ENCODE measurements around the gene XPNPEP1. TPM values are rescaled to one million over a fixed set of nuclear protein-coding genes. Genes with fewer than 3 reads are reported as not detected.
"Not testable (repeated sequence)": the region's sequence is repeated elsewhere in the genome, so short reads cannot be mapped to it uniquely, and the experiment has no call there.

XPNPEP1 gene
- total RNA-seq, 4 donors from 2014 or later = 52.8 to 101 (median 77.6) TPM

DNA sequence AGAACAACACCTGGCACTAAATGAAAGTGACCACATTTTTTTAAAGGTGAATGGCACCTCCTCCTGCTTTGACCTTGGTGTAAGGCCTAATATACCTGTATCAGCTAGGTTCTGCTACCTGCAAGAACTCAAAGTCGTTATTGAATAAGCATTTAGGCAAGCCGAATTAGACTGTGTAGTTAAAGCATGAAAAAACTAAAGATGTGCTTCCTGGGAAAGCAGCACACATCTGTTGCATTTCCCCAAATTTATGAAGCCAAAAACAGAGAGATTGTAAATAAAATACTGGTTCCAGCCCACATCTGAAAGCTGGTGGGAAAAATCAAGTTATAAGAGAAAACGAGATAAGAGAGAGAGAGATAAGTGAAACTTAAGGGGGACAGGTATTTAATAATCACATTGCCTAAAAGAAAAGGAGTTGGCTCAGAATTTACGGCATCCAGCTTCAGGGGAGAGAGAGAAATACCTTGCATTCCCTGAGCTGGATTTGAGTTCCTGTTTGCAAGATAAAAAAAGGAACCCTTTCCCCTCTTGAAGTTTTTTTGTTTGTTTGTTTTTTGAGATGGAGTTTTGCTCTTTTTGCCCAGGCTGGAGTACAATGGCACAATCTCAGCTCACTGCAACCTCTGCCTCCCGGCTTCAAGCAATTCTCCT lies 1.8 kb upstream of the XPNPEP1 start:
- ATAC-seq (ENCODE audit: low FRiP score) = no peak
- DNase-seq (ENCODE audit: low spot score) = no peak
- TF ChIP-seq, protein P1, sequence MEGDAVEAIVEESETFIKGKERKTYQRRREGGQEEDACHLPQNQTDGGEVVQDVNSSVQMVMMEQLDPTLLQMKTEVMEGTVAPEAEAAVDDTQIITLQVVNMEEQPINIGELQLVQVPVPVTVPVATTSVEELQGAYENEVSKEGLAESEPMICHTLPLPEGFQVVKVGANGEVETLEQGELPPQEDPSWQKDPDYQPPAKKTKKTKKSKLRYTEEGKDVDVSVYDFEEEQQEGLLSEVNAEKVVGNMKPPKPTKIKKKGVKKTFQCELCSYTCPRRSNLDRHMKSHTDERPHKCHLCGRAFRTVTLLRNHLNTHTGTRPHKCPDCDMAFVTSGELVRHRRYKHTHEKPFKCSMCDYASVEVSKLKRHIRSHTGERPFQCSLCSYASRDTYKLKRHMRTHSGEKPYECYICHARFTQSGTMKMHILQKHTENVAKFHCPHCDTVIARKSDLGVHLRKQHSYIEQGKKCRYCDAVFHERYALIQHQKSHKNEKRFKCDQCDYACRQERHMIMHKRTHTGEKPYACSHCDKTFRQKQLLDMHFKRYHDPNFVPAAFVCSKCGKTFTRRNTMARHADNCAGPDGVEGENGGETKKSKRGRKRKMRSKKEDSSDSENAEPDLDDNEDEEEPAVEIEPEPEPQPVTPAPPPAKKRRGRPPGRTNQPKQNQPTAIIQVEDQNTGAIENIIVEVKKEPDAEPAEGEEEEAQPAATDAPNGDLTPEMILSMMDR (IDR thresholded peaks at IDR 0.05) = no peak

DNA sequence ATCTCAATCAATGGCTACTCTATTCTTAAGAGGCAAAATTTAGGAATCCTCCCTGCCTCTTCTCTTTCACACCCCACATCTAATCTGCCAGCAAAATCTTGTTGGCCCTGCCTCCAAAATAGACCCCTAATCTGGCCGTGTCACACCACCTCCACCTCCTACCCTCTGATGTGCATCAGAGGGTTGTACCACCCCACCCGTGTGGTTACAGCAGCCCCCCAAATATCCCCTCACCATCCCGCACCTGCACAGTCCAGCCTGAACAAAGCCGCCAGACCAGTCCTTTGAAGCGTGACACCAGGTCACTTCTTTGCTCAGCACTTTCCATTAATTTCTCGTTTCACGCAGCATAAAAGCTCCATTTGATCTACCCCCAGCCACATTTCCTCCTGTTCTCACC lies 776 bp upstream of the XPNPEP1 start:
- ATAC-seq (ENCODE audit: low FRiP score) = no peak
- TF ChIP-seq, protein P1 (IDR thresholded peaks at IDR 0.05) = no peak

DNA sequence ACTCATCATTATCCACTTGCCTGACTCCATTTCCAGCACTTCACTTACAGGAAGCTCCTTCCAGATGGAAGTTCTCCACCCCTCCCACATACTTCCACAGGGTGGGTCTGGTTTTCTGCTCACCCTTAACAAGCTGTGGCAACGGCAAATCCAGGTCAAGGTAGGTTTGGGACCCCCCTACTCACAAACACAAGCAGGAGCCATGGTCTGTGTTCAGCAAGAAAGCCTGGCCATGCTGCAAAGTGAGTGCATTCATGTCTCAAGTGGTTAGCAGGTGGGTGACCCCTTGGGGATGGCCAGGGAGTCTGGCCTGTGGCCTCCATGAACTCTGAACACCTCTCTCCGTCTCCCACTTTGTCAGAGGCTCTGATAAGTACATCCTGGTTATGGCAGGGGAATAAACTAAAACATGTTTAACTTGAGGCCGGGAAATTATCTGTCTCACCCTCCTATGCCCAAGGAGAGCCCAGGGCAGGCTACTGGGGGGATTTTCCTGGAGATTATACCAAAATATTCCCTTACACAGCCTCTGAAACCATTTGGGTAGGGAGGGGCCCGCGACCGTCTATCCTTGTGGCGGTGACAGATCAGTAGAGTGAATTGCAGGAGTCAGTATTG lies 844 bp downstream of the XPNPEP1 start:
- no peak for DNase-seq (ENCODE audit: low spot score)
- TF ChIP-seq, protein P1 (IDR thresholded peaks at IDR 0.05) = no peak
- ATAC-seq (ENCODE audit: low FRiP score) = peak; percentile 1

More for the DNA sequence above, 776 bp upstream of the XPNPEP1 start:
- DNase-seq (ENCODE audit: low spot score) = no peak

DNA sequence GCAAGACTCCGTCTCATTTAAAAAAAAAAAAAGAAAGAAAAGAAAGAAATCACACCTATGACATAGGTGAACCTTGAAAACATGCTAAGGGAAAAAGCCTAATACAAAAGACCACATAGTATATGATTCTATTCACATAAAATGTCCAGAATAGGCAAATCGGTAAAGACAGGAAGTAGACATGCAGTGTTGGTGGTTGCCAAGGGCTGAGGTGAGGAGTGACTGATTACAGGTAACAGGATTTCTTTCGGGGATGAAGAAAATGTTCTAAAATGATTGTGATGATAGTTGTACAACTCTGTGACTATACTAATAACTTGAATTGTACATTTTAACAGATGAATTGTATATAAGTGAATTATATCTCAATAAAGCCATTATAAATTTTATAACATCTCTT lies 3.3 kb downstream of the XPNPEP1 start:
- DNase-seq (ENCODE audit: low spot score) = no peak
- ATAC-seq (ENCODE audit: low FRiP score) = no peak
- TF ChIP-seq, protein P1 (IDR thresholded peaks at IDR 0.05) = no peak

DNA sequence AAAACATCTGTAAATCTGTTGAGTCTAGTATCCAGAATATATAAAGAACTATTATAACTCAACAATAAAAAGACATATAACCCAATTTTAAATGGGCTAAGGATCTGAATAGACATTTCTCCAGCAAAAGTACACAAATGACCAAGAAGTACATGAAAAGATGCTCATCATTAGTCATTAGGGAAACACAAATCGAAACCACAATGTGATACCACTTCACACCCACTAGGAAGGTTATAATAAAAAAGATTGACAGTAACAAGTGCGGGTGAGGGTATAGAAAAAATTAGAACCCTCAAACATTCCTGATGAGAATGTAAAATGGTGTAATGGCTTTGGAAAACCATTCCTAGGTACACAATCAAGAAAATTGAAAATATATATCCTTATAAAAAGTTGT lies 4.1 kb downstream of the XPNPEP1 start:
- ATAC-seq (ENCODE audit: low FRiP score) (no peak), DNase-seq (ENCODE audit: low spot score) (no peak)
- TF ChIP-seq, protein P1 (IDR thresholded peaks at IDR 0.05) = no peak

DNA sequence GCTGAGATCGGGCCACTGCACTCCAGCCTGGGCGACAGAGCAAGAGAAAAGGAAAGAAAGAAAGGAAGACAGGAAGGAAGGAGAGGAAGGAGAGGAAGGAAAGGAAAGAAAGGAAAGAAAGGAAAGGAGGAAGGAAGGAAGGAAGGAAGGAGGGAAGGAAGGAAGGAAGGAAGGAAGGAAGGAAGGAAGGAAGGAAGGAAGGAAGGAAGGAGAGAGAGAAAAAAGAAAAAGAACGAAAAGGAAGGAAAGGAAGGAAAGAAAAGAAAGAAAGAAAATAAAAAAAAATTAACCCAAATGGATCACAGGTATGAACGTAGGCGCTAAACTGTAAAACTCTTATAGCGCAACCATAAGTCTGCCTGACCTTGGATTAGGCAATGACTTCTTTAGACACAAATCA lies 4.6 kb downstream of the XPNPEP1 start:
- ATAC-seq (ENCODE audit: low FRiP score); DNase-seq (ENCODE audit: low spot score): not testable (repeated sequence)

DNA sequence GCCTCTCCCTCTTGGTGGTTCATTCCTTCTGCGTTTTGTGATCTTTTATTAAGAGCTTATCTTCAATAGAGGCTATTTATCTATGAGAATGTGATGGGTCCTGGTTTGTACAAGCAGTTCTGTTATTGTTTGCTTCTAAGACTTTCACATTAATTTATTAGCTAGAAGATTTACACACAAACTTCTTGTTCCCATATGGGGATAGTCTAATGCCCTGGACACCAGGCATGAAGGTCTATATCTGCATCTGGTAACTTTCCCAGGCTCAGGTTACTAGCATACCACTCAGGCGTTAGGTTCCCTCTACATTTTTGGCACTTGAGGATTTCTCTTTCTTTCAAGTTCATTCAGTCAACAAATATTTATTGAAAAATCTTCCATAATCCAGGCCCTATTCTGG lies 7.7 kb downstream of the XPNPEP1 start:
- TF ChIP-seq, protein P1 (IDR thresholded peaks at IDR 0.05) = no peak
- DNase-seq (ENCODE audit: low spot score) (no peak), ATAC-seq (ENCODE audit: low FRiP score) (no peak)
